HepG2 (cell line): ENCODE data around the gene CCL22. TPM values are rescaled to one million over a fixed set of nuclear protein-coding genes. Genes with fewer than 3 reads are reported as not detected.

Experiments used
- CEBPZ ChIP-seq: IDR thresholded peaks from 2 replicates; pipeline ENCODE4 v1.6.1; 2012; ENCODE audit warnings: low read length, improper control_type of control experiment
- KMT2B ChIP-seq: IDR thresholded peaks from 2 replicates; pipeline ENCODE4 v1.6.1; 2016; ENCODE audit warnings: missing genetic modification reagents, missing compliant biosample characterization
- RFX1 ChIP-seq: fragments of 450-650 bp; IDR thresholded peaks from 2 replicates; pipeline ENCODE4 v1.6.1; 2017
- ZBTB26 ChIP-seq: IDR thresholded peaks from 2 replicates; pipeline ENCODE4 v1.6.1; 2016; ENCODE audit warnings: missing compliant biosample characterization, missing genetic modification reagents, borderline replicate concordance
- ZBTB46 ChIP-seq: sonication (generic); formaldehyde crosslinking; IDR thresholded peaks from 2 replicates; pipeline ENCODE4 v1.4.0; 2020; ENCODE audit warnings: mild to moderate bottlenecking, missing genetic modification reagents, borderline replicate concordance
- ZNF205 ChIP-seq: IDR thresholded peaks from 2 replicates; pipeline ENCODE4 v1.6.1; 2018; ENCODE audit warnings: missing biosample characterization, missing genetic modification reagents
- ZNF530 ChIP-seq: sonication (generic); formaldehyde crosslinking; IDR thresholded peaks from 2 replicates; pipeline ENCODE4 v1.5.0; 2020; ENCODE audit warnings: low read depth, mild to moderate bottlenecking, missing genetic modification reagents
- ZNF616 ChIP-seq: sonication (generic); formaldehyde crosslinking; IDR thresholded peaks from 2 replicates; pipeline ENCODE4 v1.5.0; 2020; ENCODE audit warnings: low read depth, mild to moderate bottlenecking, missing genetic modification reagents
- polyA plus RNA-seq, 8 experiments: library from polyadenylated mRNA; depleted of rRNA in 3 of 8; stranded (reverse) in 7 of 8; unstranded in 1 of 8; fragments of >200 nt; fragmentation: Illumina TruSeq in 4 of 8; extraction: Trizol in 4 of 8; gene quantifications; 2 replicates each; pipeline versions ENCODE4 v1.2.1 to v1.2.3, GENCODE V29; 2011 to 2016; ENCODE audit warnings: low read depth in 4 of 8, missing spikeins in 1 of 8, mixed read lengths in 1 of 8; ENCODE audit not compliant: insufficient read depth in 1 of 8
- total RNA-seq, 5 experiments: library from RNA; depleted of rRNA; stranded (reverse); fragments of >200 nt; fragmentation: Illumina TruSeq; extraction: Trizol; gene quantifications; 2 replicates each; pipeline ENCODE4 v1.2.3, GENCODE V29; 2016; ENCODE audit warnings: low read depth in 1 of 5
- TF ChIP-seq, protein P1 (sequence below): sonication (generic); formaldehyde crosslinking; IDR thresholded peaks from 2 replicates; pipeline ENCODE4 v1.5.0; 2020; ENCODE audit warnings: mild to moderate bottlenecking, missing genetic modification reagents, borderline replicate concordance
- TF ChIP-seq, protein P2 (sequence below): sonication (generic); formaldehyde crosslinking; IDR thresholded peaks from 2 replicates; pipeline ENCODE4 v1.4.0; 2020; ENCODE audit warnings: missing genetic modification reagents
- TF ChIP-seq, protein P3 (sequence below): sonication (generic); formaldehyde crosslinking; IDR thresholded peaks from 2 replicates; pipeline ENCODE4 v1.5.1; 2020; ENCODE audit warnings: missing genetic modification reagents, mild to moderate bottlenecking, borderline replicate concordance

Gene CCL22
- total and polyA plus RNA-seq, 2 of the 13 experiments (the other 11 are each of a cell fraction or from before 2014, with no cell fraction given): not detected

- TF ChIP-seq, protein P1, sequence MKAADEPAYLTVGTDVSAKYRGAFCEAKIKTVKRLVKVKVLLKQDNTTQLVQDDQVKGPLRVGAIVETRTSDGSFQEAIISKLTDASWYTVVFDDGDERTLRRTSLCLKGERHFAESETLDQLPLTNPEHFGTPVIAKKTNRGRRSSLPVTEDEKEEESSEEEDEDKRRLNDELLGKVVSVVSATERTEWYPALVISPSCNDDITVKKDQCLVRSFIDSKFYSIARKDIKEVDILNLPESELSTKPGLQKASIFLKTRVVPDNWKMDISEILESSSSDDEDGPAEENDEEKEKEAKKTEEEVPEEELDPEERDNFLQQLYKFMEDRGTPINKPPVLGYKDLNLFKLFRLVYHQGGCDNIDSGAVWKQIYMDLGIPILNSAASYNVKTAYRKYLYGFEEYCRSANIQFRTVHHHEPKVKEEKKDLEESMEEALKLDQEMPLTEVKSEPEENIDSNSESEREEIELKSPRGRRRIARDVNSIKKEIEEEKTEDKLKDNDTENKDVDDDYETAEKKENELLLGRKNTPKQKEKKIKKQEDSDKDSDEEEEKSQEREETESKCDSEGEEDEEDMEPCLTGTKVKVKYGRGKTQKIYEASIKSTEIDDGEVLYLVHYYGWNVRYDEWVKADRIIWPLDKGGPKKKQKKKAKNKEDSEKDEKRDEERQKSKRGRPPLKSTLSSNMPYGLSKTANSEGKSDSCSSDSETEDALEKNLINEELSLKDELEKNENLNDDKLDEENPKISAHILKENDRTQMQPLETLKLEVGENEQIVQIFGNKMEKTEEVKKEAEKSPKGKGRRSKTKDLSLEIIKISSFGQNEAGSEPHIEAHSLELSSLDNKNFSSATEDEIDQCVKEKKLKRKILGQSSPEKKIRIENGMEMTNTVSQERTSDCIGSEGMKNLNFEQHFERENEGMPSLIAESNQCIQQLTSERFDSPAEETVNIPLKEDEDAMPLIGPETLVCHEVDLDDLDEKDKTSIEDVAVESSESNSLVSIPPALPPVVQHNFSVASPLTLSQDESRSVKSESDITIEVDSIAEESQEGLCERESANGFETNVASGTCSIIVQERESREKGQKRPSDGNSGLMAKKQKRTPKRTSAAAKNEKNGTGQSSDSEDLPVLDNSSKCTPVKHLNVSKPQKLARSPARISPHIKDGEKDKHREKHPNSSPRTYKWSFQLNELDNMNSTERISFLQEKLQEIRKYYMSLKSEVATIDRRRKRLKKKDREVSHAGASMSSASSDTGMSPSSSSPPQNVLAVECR (CRISPR knock-in tag): peak; percentile 82; the same call in 1 of the 2 replicates
- TF ChIP-seq CEBPZ (no peak), ZNF530 (no peak), ZNF616 (CRISPR knock-in tag) (no peak; the same call in 1 of the 2 replicates), ZBTB26 (CRISPR knock-in tag) (no peak; the same call in 1 of the 2 replicates), ZNF205 (peak; percentile 92), ZBTB46 (CRISPR knock-in tag) (no peak; the same call in 1 of the 2 replicates), RFX1 (no peak), KMT2B (CRISPR knock-in tag) (no peak)
- TF ChIP-seq, protein P2, sequence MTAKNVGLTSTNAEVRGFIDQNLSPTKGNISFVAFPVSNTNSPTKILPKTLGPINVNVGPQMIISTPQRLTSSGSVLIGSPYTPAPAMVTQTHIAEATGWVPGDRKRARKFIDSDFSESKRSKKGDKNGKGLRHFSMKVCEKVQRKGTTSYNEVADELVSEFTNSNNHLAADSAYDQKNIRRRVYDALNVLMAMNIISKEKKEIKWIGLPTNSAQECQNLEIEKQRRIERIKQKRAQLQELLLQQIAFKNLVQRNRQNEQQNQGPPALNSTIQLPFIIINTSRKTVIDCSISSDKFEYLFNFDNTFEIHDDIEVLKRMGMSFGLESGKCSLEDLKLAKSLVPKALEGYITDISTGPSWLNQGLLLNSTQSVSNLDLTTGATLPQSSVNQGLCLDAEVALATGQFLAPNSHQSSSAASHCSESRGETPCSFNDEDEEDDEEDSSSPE (CRISPR knock-in tag): no peak; the same call in 1 of the 2 replicates
- TF ChIP-seq, protein P3, sequence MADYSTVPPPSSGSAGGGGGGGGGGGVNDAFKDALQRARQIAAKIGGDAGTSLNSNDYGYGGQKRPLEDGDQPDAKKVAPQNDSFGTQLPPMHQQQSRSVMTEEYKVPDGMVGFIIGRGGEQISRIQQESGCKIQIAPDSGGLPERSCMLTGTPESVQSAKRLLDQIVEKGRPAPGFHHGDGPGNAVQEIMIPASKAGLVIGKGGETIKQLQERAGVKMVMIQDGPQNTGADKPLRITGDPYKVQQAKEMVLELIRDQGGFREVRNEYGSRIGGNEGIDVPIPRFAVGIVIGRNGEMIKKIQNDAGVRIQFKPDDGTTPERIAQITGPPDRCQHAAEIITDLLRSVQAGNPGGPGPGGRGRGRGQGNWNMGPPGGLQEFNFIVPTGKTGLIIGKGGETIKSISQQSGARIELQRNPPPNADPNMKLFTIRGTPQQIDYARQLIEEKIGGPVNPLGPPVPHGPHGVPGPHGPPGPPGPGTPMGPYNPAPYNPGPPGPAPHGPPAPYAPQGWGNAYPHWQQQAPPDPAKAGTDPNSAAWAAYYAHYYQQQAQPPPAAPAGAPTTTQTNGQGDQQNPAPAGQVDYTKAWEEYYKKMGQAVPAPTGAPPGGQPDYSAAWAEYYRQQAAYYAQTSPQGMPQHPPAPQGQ: peak; percentile 6; the same call in 1 of the 2 replicates
These were observed 14.7 kb downstream of the CCL22 start (continued) for GRCh38 chr16:57373117-57373947.
